Measurements from ENCODE around the gene NUP210L.
"Not testable (repeated sequence)": the region's sequence is repeated elsewhere in the genome, so short reads cannot be mapped to it uniquely, and the experiment has no call there.

Gene NUP210L

DNA sequence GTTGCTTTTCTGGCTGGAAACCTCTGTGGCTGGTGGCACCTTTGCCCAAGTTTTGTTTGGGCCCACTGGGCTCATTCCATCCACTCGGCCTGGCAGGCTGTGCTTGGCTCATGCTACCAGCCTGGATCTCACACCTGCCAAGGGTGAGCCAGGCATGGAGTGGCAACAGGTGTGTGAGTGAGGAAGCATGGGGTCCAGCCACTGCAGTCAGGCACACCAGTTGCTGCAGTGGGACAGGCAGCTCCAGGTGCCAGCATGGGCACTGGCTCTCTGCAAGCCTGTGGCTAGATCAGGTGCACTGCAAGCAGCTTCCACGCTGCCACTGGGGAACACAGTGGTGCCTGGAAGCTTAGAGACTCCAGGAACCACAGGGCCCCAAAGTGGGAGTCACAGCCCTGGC is 57.0 kb downstream of the NUP210L start:
- no peak for DNase-seq (ENCODE audit: low spot score)

DNA sequence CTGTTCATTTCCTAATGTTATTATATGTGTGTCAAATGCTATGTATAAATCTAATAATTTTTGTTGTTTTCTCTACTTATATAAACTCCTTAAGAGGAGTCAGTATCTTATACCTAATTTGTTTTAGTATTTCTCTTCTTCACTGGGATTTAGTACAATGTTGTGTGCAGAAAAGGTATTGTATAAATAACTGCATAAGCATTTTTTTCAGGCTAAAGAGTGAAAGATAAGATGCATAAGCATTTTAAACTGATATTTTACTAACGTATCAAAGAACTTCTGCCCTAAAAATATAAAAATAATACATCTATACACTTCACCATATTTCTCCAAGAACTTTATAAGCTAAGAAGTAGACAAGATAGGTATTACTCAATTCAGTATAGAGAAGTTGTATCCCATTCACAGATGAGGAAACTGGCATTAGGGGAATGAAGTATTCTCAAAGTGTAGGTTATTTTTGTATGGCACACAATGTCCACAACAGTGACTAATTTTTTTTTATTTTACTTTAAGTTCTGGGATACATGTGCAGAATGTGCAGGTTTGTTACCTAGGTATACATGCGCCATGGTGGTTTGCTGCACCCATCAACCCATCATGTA is 59.3 kb downstream of the NUP210L start:
- no peak for DNase-seq (ENCODE audit: low spot score)

DNA sequence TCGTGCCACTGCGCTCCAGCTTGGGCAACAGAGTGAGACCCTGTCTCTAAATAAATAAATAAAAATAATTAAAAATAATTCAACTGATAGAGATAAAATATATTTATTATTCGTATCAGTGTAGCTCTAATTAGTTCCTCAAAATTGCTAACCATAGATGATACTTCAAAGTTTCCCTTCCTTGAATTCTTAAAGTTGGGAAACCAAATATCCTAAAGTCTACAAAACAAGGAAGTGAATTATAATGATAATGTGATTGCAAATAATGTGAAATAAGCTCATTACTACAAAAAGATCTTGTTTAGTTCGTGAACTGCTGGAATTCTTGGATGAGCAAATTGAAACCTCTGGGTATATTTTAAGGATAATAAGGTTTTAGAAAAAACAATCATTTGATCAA is 60.5 kb downstream of the NUP210L start:
- DNase-seq (ENCODE audit: low spot score): no peak

DNA sequence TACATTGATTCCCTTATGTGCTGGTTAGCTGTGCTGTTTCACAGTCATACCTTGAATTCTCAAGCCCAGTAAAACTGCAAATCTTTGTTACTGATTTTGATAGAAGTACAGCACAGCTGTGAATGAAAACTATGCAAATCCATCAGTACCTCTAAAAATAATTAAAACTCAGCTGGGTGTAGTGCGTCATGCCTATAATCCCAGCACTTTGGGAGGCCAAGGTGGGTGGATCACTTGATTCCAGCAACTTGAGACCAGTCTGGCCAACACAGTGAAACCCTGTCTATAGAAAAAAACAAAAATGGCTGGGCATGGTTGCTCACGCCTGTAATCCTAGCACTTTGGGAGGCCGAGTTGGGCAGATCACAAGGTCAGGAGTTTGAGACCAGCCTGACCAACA is 61.2 kb downstream of the NUP210L start:
- no peak for DNase-seq (ENCODE audit: low spot score)

DNA sequence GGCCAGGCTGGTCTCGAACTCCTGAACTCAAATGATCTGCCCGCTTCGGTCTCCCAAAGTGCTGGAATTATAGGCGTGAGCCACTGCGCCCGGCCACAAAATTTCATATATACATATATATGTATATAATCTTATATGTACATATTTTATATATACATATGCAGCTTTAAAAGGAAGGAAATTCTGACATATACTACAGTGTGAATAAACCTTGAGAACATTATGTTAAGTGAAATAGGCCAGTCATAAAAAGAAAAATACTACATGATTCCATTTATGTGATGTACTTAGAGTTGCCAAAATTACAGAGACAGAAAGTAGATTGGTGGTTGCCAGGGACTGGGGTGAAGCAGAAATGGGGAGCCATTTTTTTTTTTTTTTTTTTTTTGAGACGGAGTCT is 63.2 kb downstream of the NUP210L start:
- DNase-seq (ENCODE audit: low spot score): no peak

DNA sequence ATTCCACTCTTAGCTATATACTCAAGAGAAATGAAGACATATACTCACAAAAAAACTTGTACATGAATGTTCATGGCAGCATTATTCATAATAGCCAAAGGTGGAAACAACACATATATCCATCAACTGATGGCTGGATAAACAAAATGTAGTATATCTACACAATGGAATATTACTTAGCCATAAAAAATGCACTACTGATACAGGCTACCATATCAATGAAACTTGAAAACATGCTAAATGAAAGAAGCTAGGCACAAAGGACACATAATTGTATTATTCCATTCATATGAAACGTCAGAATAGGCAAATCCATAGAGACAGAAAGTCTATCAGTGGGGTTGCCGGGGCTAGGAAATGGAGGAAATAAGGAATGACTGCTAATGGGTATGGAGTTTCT is 67.3 kb downstream of the NUP210L start:
- DNase-seq (ENCODE audit: low spot score): no peak

DNA sequence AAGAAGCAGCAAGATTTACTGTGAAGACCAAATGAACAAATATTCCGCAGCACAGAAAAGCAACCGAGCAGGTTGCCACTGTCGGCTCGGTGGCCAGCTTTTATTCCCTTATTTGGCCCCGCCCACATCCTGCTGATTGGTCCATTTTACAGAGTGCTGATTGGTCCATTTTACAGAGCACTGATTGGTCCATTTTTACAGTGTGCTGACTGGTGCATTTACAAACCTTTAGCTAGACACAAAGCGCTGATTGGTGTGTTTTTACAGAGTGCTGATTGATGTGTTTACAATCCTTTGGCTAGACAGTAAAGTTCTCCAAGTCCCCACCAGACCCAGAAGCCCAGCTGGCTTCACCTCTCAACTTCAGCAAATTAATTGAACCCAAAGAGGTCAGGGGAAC is 71.8 kb downstream of the NUP210L start:
- not testable (repeated sequence) for DNase-seq (ENCODE audit: low spot score)

DNA sequence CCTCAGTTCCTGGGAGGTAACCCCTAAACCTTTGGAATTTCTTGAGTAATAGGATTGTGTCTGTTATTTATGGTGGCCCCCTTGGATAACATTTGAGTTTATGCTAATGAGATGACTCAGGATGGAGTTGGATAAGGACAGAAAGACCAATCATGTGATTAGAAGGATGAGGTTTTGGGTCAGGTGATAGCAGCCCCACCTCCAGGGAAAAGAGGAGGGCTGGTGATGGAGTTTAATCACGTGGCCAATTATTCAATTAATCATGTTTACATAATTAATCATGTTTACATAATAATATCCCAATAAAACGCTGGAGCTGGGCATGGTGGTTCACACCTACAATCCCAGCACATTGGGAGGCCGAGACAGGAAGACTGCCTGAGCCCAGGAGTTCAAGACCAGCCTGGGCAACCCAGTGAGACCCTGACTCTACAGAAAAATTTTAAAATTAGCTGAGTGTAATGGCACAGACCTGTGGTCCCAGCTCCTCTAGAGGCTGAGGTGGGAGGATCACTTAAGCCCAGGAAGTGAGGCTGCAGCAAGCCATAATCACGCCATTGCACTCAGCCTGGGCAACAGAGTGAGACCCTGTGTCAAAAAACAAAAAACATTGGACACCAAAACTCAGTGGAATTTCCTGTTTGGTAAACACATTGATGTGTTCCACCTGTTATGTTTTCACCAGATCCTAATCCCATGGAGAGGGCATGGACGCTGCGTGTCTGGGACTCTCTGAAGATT is 73.3 kb downstream of the NUP210L start:
- no peak for DNase-seq (ENCODE audit: low spot score)

DNA sequence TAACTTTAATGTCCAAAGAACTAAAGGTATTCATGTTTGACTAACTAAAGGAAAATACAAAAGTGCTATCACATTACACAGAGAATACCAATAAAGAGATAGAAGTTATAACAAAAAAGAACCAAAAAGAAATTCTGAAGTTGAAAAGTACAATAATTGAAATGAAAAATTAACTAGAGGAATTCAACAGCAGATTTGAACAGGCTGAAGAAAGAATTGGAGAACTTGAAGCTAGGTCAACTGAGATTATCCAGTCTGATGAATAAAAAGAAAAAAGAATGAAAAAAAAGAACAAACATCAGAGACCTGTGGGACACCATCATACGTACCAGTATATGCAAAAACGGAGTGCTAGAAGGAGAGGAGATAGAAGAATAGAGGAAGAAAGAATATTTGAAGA is 78.5 kb downstream of the NUP210L start:
- DNase-seq (ENCODE audit: low spot score): no peak

DNA sequence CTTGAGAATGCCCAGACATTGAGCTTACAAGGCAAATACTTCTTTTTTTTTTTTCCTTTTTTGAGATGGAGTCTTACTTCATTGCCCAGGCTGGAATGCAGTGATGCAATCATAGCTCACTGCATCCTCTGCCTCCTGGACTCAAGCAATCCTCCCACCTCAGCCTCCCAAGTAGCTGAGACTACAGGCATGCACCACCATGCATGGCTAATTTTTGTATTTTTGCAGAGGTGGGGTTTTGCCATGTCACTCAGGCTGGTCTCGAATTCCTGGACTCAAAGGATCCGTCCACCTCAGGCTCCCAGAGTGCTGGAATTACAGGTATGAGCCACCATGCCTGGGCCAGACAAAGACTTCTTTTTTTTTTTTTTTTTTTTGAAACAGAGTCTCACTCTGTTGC is 79.1 kb downstream of the NUP210L start:
- DNase-seq (ENCODE audit: low spot score): no peak

DNA sequence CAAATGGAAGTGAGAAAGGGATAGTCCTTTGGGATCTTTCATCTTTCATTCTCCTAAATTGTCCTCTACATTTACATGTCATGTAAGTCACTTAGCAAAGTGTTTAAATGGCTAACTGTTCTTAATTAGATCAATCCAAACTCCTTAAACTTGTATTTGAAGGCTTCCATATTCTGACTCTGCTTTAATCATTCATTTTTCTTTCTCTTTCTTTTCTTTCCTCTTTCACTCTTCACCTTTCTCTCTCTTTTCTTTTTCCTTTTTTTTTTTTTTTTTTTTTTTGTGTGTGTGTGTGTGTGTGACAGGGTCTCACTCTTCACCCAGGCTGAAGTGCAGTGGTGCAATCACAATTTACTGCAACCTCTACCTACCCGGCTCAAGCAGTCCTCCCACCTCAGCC is 92.6 kb downstream of the NUP210L start:
- no peak for DNase-seq (ENCODE audit: low spot score)

DNA sequence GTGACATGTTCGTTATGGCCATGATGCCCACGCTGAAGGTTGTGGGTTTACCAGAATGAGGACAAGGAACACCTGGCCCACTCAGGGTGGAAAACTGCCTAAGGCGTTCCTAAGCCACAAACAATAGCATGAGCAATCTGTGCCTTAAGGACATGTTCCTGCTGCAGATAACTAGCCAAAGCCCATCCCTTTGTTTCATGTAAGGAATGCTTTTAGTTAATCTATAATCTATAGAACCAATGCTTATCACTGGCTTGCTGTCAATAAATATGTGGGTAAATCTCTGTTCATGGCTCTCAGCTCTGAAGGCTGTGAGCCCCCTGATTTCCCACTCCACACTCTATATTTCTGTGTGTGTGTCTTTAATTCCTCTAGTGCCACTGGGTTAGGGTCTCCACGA is 107.4 kb downstream of the NUP210L start:
- DNase-seq (ENCODE audit: low spot score): not testable (repeated sequence)

DNA sequence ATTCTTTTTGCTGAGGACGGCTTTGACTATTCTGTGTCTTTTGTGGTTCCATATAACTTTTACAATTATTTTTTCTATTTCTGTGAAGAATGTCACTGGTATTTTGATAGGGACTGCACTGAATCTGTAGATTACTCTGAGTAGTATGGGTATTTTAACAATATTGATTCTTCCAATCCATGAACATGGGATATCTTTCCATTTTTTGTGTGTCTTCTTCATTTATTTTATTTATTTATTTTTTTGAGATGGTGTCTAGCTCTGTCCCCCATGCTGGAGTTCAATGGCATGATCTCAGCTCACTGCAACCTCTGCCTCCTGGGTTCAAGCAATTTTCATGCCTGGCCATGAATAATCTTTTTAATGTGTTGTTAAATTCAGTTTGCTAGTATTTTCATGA is 121.2 kb downstream of the NUP210L start:
- DNase-seq (ENCODE audit: low spot score): not testable (repeated sequence)

DNA sequence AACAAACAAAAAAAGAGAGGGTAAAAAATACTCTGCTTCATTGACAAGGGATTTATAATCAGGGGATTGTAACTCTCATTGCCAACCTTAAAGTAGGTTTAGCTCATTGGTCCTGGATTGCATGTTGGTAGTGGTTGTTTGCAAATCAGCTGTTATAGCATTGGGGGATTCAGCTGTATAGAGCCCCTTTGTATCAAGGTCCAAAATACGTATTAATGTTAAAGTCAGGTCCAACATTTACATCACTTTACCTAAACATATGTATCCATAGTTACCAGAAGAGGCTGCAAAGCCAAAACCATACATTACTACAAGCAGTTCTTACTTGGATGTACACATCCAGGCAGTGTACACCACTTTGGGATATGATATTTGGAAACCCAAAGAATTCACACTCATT is 134.9 kb downstream of the NUP210L start:
- no peak for DNase-seq (ENCODE audit: low spot score)

DNA sequence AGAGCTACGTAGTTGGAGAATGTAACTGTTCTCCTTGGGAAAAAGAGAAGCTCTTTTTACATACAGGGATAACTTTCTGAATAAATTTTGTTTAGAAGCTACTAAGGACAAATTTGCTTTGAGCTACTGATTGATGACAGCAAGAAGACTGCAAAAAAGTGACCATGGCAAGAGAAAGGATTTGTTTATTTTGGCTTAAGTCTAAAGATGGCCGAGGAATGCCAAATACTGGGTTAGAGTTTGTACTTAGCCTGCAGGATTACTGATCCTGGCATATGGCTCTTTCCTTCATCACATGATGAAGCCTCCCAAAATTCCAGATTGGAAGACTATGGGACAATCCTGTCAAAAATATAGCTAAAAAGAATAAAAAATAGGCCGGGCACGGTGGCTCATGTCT is 135.6 kb downstream of the NUP210L start:
- DNase-seq (ENCODE audit: low spot score): no peak

DNA sequence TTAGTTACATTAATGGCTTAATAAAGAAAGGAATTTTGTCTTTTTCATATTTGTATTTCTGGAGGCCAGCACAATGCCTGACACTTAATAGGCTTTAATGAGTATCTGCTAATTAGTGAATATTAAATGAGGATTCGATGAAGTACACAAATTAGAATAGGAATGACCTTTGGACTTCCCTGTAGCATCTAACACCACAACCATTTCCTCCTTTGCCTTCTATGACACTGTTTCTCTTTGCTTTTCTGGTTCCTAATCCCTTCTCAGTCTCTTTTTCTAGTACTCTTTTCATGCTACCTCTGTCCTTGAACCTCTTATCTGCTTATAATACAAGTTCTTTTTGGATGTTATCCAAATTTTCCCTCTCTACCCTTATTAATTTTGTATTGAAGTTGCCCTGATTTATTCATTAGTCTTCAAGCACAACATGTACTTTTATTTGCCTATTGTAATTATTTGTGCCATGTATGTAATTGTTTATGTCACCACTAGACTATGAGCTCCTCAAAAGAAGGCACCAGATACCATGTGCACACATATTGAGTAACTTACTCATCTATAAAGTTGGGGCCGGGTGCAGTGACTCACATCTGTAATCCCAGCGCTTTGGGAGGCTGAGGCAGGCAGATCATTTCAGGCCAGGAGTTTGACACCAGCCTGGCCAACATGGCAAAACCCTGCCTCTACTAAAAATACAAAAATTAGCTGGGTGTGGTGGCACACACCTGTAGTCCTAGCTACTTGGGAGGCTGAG is 140.5 kb downstream of the NUP210L start:
- DNase-seq (ENCODE audit: low spot score): no peak

DNA sequence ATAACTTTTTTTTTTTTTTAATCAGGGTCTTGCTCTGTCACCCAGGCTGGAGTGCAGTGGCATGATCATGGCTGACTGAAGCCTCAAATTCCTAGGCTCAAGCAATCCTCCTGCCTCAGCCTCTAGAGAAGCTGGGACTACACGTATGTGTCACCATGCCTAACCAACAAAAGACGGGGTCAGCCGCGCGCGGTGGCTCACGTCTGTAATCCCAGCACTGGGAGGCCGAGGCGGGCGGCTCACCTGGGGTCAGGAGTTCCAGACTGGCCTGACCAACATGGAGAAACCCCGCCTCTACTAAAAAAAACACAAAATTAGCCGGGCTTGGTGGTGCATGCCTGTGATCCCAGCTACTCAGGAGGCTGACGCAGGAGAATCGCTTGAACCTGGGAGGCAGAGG is 142.3 kb downstream of the NUP210L start:
- DNase-seq (ENCODE audit: low spot score): not testable (repeated sequence)

DNA sequence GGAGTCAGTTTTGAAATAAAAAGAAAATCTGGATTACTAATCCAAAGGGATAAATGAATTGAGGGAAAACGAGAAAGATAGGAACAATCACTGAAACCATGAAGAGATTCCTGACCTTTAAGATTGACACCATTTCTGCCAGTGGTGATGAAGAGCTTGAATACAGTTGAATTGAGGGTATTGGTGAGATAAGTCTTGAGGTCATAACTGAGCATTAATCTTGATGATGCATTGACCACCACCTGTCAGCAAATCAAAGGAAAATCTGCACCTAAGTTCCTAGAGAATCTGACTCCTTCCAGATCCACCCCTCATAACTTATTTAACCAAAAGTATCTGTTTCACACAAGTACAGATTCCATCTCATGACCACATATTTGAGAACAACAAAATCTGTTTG is 142.7 kb downstream of the NUP210L start:
- DNase-seq (ENCODE audit: low spot score): no peak

DNA sequence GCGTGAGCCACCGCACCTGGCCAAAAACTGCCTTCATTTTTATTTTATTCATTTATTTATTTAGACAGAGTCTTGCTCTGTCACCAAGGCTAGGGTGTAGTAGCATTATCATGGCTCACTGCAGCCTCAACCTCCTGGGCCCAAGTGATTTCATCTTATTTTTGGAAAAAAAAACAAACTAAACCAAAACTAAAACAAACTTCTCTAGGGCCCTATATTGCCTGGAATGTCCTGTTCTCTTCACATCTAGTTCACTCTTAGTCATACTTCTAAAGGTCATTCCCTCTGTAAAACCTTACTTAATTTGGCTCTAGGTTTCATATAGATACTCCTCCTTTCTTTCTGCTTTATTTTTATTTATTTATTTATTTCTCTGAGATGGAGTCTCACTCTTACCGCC is 148.7 kb downstream of the NUP210L start:
- DNase-seq (ENCODE audit: low spot score): no peak

DNA sequence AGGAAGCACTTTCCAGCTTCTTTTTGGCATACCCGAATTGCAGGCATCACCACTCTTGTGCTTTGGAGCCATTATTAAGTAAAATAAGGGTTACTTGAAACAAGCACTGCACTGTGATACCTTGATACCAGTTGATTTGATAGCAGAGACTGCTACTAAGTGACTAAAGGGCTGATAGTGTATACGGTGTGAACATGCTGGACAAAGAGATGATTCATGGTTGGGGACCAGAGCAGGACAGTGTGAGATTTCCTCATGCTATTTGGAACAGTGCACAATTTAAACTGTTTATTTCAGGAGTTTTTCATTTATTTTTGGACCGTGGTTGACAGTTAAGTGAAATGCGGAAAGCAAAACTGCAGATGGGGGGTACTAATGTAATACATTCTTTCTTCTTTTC is 154.5 kb downstream of the NUP210L start:
- DNase-seq (ENCODE audit: low spot score): no peak

DNA sequence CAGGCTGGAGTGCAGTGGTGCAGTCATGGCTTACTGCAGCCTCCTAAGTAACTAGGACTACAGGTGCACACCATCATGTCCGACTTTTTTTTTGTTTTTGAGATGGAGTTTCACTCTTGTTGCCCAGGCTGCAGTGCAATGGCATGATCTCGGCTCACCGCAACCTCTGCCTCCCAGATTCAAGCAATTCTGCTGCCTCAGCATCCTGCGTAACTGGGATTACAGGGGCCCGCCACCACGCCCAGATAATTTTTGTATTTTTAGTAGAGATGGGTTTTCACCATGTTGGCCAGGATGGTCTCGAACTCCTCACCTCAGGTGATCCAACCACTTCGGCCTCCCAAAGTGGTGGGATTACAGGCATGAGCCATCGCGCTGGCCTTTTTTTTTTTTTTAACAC is 158.0 kb downstream of the NUP210L start:
- DNase-seq (ENCODE audit: low spot score): not testable (repeated sequence)

DNA sequence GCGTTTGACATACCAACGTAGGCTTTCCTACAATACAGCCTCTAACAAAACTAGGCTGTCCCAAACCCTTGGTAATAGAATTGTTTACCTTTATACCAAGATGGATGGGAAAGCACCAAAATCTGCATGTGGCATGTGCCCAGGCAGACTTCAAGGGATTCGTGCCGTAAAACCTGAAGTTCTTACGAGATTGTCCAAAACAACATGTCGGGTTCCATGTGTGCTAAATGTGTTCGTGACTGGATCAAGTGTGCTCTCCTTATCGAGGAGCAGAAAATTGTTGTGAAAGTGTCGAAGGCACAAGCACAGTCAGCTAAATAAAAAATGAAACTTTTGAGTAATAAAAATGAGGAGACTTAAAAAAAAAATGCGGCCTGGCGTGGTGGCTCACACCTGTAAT is 159.2 kb downstream of the NUP210L start:
- DNase-seq (ENCODE audit: low spot score): no peak

DNA sequence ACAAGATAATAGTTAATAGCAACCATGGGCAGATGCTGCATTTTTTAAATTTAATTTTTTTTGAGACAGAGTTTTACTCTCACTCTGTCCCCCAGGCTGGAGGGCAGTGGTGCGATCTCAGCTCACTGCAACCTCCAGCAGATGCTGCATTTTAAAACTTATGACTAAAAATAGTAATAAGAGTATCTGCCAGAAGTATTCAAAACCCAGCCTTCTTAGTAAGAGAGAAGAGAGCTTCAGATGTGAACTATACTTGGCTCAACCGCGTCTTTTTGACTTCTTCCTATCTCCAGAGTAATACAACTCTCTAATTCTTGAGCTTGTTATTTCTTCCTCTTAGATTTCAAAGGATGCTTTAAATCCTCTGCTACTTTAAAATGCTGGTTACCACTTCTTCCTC is 159.7 kb downstream of the NUP210L start:
- no peak for DNase-seq (ENCODE audit: low spot score)

Data from activated CD4-positive, alpha-beta T cell treated with anti-CD3 and anti-CD28 coated beads, Interleukin-2, Interleukin-4, amounts not matched to agents 100 ng/mL and 50 ng/mL, durations not matched to agents 16 hours and 8 hours (primary cell).